ENCODE measurements around the gene AATK.

GRCh38 chr17:81111066-81111465, 55.0 kb downstream of the AATK start:
- TF ChIP-seq POLR2A (IDR thresholded peaks at IDR 0.05) (no peak), CTCF (IDR thresholded peaks at IDR 0.05) (no peak)
